HEK293 (cell line): ENCODE measurements around the gene CD3G.

Experiments used
- CTCF ChIA-PET: fragments of 350-600 bp; formaldehyde crosslinking; extraction: SDS; loops from one replicate; lab custom pipeline; 2021; ENCODE audit warnings: antibody characterized with exemption; lab: Yijun Ruan, JAX
- POLR2A ChIA-PET: fragments of 300-600 bp; formaldehyde crosslinking; extraction: SDS; loops from one replicate; lab custom pipeline; 2020; ENCODE audit warnings: antibody characterized with exemption, inconsistent platforms; lab: Yijun Ruan, JAX
- H3K27ac ChIP-seq: fragments of 200-500 bp; sonication (Bioruptor generic); 2 replicates; pipeline ENCODE4 v1.5.1; 2014; ENCODE audit warnings: low read depth, low read length, control low read depth, inconsistent platforms; ENCODE audit errors: extremely low read depth
- H3K36me3 ChIP-seq, 2 experiments: fragments of 200-500 bp in 1 of 2; sonication (Bioruptor generic) in 1 of 2; 1 replicate in 1 of 2; 2 replicates in 1 of 2; pipeline ENCODE4 v1.5.1; 2014 to 2017; ENCODE audit warnings: inconsistent platforms in 2 of 2, low read length in 2 of 2; ENCODE audit not compliant: control insufficient read depth in 2 of 2, insufficient read depth in 1 of 2
- H3K4me1 ChIP-seq: fragments of 200-500 bp; sonication (Bioruptor generic); 2 replicates; pipeline ENCODE4 v1.5.1; 2014; ENCODE audit warnings: mild to moderate bottlenecking, low read length, inconsistent platforms; ENCODE audit not compliant: control insufficient read depth, insufficient read depth
- H3K4me3 ChIP-seq: 2 replicates; pipeline ENCODE4 v1.5.1; 2011; ENCODE audit warnings: low read depth, mild to moderate bottlenecking, control low read depth, low read length, moderate library complexity
- H3K9me3 ChIP-seq: fragments of 200-500 bp; sonication (Bioruptor generic); 2 replicates; pipeline ENCODE4 v1.5.1; 2014; ENCODE audit warnings: low read depth, low read length, inconsistent platforms; ENCODE audit not compliant: control insufficient read depth, insufficient read depth
- GLI4 ChIP-seq: fragments of 450-650 bp; formaldehyde crosslinking; IDR thresholded peaks from 2 replicates; pipeline ENCODE4 v1.5.1; 2016; ENCODE audit warnings: missing biosample characterization, missing genetic modification characterization
- KLF7 ChIP-seq: fragments of 450-650 bp; formaldehyde crosslinking; IDR thresholded peaks from 2 replicates; pipeline ENCODE4 v1.5.1; 2016; ENCODE audit warnings: missing biosample characterization, missing genetic modification characterization, borderline replicate concordance
- OVOL3 ChIP-seq: fragments of 450-650 bp; formaldehyde crosslinking; IDR thresholded peaks from 2 replicates; pipeline ENCODE4 v1.5.1; 2016; ENCODE audit warnings: missing biosample characterization, missing genetic modification characterization
- RBAK ChIP-seq: fragments of 450-650 bp; formaldehyde crosslinking; IDR thresholded peaks from 2 replicates; pipeline ENCODE4 v1.5.1; 2016; ENCODE audit warnings: missing biosample characterization, missing genetic modification characterization
- SP2 ChIP-seq: fragments of 450-650 bp; formaldehyde crosslinking; IDR thresholded peaks from 2 replicates; pipeline ENCODE4 v1.5.1; 2016; ENCODE audit warnings: missing biosample characterization, missing genetic modification characterization
- YY1 ChIP-seq: fragments of 450-650 bp; formaldehyde crosslinking; IDR thresholded peaks from 2 replicates; pipeline ENCODE4 v1.5.1; 2018; ENCODE audit warnings: missing biosample characterization, missing genetic modification characterization
- ZBTB1 ChIP-seq: fragments of 450-650 bp; formaldehyde crosslinking; IDR thresholded peaks from 2 replicates; pipeline ENCODE4 v1.5.1; 2016; ENCODE audit warnings: missing biosample characterization, missing genetic modification characterization
- ZBTB21 ChIP-seq: fragments of 450-650 bp; formaldehyde crosslinking; IDR thresholded peaks from 2 replicates; pipeline ENCODE4 v1.5.1; 2017; ENCODE audit warnings: missing biosample characterization, missing genetic modification characterization
- ZBTB8A ChIP-seq: fragments of 450-650 bp; formaldehyde crosslinking; IDR thresholded peaks from 2 replicates; pipeline ENCODE4 v1.5.1; 2016; ENCODE audit warnings: missing biosample characterization, missing genetic modification characterization
- ZFHX2 ChIP-seq: fragments of 450-650 bp; formaldehyde crosslinking; conservative IDR thresholded peaks from 2 replicates; pipeline ENCODE4 v1.5.1; 2016; ENCODE audit warnings: missing biosample characterization, missing genetic modification characterization
- ZIC2 ChIP-seq: fragments of 450-650 bp; formaldehyde crosslinking; IDR thresholded peaks from 2 replicates; pipeline ENCODE4 v1.5.1; 2016; ENCODE audit warnings: missing biosample characterization, missing genetic modification characterization
- ZNF155 ChIP-seq: fragments of 450-650 bp; formaldehyde crosslinking; IDR thresholded peaks from 2 replicates; pipeline ENCODE4 v1.5.1; 2016; ENCODE audit warnings: missing biosample characterization, missing genetic modification characterization
- ZNF16 ChIP-seq: fragments of 450-650 bp; formaldehyde crosslinking; IDR thresholded peaks from 2 replicates; pipeline ENCODE4 v1.5.1; 2016; ENCODE audit warnings: low read depth, missing biosample characterization, missing genetic modification characterization
- ZNF239 ChIP-seq: fragments of 450-650 bp; formaldehyde crosslinking; IDR thresholded peaks from 2 replicates; pipeline ENCODE4 v1.5.1; 2016; ENCODE audit warnings: missing biosample characterization, missing genetic modification characterization
- ZNF311 ChIP-seq: fragments of 450-650 bp; formaldehyde crosslinking; IDR thresholded peaks from 2 replicates; pipeline ENCODE4 v1.5.1; 2017; ENCODE audit warnings: missing biosample characterization, missing genetic modification characterization, borderline replicate concordance
- ZNF423 ChIP-seq: fragments of 450-650 bp; formaldehyde crosslinking; IDR thresholded peaks from 2 replicates; pipeline ENCODE4 v1.5.1; 2016; ENCODE audit warnings: missing biosample characterization, missing genetic modification characterization
- ZNF501 ChIP-seq: fragments of 450-650 bp; formaldehyde crosslinking; IDR thresholded peaks from 2 replicates; pipeline ENCODE4 v1.5.1; 2016; ENCODE audit warnings: missing biosample characterization, missing genetic modification characterization
- ZNF571 ChIP-seq: fragments of 450-650 bp; formaldehyde crosslinking; IDR thresholded peaks from 2 replicates; pipeline ENCODE4 v1.5.0; 2017; ENCODE audit warnings: missing biosample characterization, missing genetic modification characterization
- ZNF596 ChIP-seq: fragments of 450-650 bp; IDR thresholded peaks from 2 replicates; pipeline ENCODE4 v1.5.0; 2018; ENCODE audit warnings: missing biosample characterization, mild to moderate bottlenecking, missing genetic modification characterization, moderate library complexity
- ZNF76 ChIP-seq: fragments of 450-650 bp; formaldehyde crosslinking; IDR thresholded peaks from 2 replicates; pipeline ENCODE4; 2016; ENCODE audit warnings: low read depth, missing biosample characterization, missing genetic modification characterization, borderline replicate concordance
- ZNF792 ChIP-seq: fragments of 450-650 bp; formaldehyde crosslinking; IDR thresholded peaks from 2 replicates; pipeline ENCODE4 v1.5.1; 2016; ENCODE audit warnings: missing biosample characterization, missing genetic modification characterization
- ZXDB ChIP-seq: fragments of 450-650 bp; formaldehyde crosslinking; IDR thresholded peaks from 2 replicates; pipeline ENCODE4 v1.5.1; 2016; ENCODE audit warnings: missing biosample characterization, missing genetic modification characterization
- TF ChIP-seq, protein P1 (sequence below): fragments of 450-650 bp; formaldehyde crosslinking; IDR thresholded peaks from 2 replicates; pipeline ENCODE4 v1.5.1; 2016; ENCODE audit warnings: missing biosample characterization, missing genetic modification characterization, low read depth
- TF ChIP-seq, protein P2 (sequence below): fragments of 450-650 bp; formaldehyde crosslinking; IDR thresholded peaks from 2 replicates; pipeline ENCODE4 v1.5.1; 2016; ENCODE audit warnings: missing biosample characterization, missing genetic modification characterization
- TF ChIP-seq, protein P3 (sequence below): fragments of 450-650 bp; formaldehyde crosslinking; IDR thresholded peaks from 2 replicates; pipeline ENCODE4 v1.5.1; 2016; ENCODE audit warnings: missing biosample characterization, missing genetic modification characterization, borderline replicate concordance
- TF ChIP-seq, protein P4 (sequence below): fragments of 450-650 bp; formaldehyde crosslinking; IDR thresholded peaks from 2 replicates; pipeline ENCODE4 v1.5.1; 2016; ENCODE audit warnings: missing biosample characterization, missing genetic modification characterization

CD3G gene

DNA sequence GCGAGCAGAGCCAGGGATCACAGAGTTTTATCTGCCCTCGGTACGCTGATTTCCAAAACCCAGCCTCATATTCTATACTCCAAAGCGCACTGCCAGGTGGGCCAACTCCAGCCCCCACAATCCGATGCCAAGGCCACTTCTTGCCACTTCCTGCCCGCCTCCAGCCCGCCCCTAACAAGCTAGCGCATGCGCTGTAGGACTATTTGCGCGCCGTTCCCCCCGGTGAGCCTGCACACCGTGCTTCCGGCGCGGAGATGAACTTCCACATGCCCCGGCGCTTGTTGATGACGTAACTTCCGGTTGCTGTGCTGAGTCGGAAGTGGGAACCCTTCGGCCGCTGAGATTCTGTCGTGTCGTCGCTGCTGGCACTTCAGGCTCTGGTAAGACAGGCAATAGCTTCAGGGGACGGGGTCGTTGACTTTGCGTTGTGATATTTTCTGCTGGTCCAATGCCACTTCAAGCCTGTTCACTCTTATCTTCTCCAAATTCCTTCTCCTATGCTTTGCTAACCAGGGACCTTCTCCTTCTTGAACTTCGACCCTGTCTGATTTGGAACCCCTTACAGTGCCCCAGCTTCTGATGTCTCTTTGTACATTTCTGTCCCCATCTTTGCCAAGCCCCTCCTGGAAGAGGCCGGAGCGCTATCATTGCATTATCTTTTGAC, 15.3 kb downstream of the CD3G start, which contains the start of gene UBE4A:
Gene UBE4A, plus strand, starts transcription at position 306 of the 664 bp plus-strand sequence. CDS start 5,481 bp downstream, outside the sequence.
- H3K9me3 ChIP-seq, result no peaks in the 10 kb centered on the region
- ChIA-PET CTCF (interaction anchor here (0.6 to 1.5 kb wide), 3 partner anchors 79 to 277 kb away, joined by 3 to 4 read pairs (median 4); no protein-coding TSS in a partner anchor), POLR2A (interaction anchor here (0.6 to 1.5 kb wide), 6 partner anchors 65 to 276 kb away, joined by 3 to 4 read pairs (median 3); partner anchors contain the start of genes KMT2A, MPZL2 and MPZL3)
- H3K27ac ChIP-seq, result no peak within 1 kb of the TSS
- H3K4me1 ChIP-seq, result 0 out of 2 replicates have a peak, but pooled peaks cover 2% of the 10 kb centered on the region
- H3K4me3 ChIP-seq, result peak within 1 kb of the TSS; percentile 53
- peaks cover 0 to 10% of the 10 kb centered on the region in 2 experiments for H3K36me3 ChIP-seq
- TF ChIP-seq ZNF239 (tag by site-specific recombination) (no peak), ZBTB21 (tag by site-specific recombination) (peak; percentile 88), GLI4 (no peak), ZBTB8A (tag by site-specific recombination) (no peak), ZIC2 (tag by site-specific recombination) (no peak), ZNF501 (tag by site-specific recombination) (0 out of 2 replicates have a peak, but pooled peaks have one; percentile 21), ZXDB (peak; percentile 77; the same call in 1 of the 2 replicates), ZNF596 (tag by site-specific recombination) (no peak), SP2 (tag by site-specific recombination) (peak; percentile 90), OVOL3 (tag by site-specific recombination) (no peak), ZNF311 (no peak), KLF7 (tag by site-specific recombination) (no peak), YY1 (tag by site-specific recombination) (no peak), ZBTB1 (tag by site-specific recombination) (no peak), ZNF792 (tag by site-specific recombination) (no peak), ZNF571 (tag by site-specific recombination) (no peak), ZNF423 (tag by site-specific recombination) (no peak), RBAK (tag by site-specific recombination) (no peak), ZFHX2 (tag by site-specific recombination) (peak; percentile 55), ZNF76 (tag by site-specific recombination) (peak; percentile 50; the same call in 1 of the 2 replicates), ZNF155 (no peak), ZNF16 (tag by site-specific recombination) (no peak)
- TF ChIP-seq, protein P1, sequence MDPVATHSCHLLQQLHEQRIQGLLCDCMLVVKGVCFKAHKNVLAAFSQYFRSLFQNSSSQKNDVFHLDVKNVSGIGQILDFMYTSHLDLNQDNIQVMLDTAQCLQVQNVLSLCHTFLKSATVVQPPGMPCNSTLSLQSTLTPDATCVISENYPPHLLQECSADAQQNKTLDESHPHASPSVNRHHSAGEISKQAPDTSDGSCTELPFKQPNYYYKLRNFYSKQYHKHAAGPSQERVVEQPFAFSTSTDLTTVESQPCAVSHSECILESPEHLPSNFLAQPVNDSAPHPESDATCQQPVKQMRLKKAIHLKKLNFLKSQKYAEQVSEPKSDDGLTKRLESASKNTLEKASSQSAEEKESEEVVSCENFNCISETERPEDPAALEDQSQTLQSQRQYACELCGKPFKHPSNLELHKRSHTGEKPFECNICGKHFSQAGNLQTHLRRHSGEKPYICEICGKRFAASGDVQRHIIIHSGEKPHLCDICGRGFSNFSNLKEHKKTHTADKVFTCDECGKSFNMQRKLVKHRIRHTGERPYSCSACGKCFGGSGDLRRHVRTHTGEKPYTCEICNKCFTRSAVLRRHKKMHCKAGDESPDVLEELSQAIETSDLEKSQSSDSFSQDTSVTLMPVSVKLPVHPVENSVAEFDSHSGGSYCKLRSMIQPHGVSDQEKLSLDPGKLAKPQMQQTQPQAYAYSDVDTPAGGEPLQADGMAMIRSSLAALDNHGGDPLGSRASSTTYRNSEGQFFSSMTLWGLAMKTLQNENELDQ, result no peak
- TF ChIP-seq, protein P2, sequence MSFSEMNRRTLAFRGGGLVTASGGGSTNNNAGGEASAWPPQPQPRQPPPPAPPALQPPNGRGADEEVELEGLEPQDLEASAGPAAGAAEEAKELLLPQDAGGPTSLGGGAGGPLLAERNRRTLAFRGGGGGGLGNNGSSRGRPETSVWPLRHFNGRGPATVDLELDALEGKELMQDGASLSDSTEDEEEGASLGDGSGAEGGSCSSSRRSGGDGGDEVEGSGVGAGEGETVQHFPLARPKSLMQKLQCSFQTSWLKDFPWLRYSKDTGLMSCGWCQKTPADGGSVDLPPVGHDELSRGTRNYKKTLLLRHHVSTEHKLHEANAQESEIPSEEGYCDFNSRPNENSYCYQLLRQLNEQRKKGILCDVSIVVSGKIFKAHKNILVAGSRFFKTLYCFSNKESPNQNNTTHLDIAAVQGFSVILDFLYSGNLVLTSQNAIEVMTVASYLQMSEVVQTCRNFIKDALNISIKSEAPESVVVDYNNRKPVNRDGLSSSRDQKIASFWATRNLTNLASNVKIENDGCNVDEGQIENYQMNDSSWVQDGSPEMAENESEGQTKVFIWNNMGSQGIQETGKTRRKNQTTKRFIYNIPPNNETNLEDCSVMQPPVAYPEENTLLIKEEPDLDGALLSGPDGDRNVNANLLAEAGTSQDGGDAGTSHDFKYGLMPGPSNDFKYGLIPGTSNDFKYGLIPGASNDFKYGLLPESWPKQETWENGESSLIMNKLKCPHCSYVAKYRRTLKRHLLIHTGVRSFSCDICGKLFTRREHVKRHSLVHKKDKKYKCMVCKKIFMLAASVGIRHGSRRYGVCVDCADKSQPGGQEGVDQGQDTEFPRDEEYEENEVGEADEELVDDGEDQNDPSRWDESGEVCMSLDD (tag by site-specific recombination), result no peak
- TF ChIP-seq, protein P3, sequence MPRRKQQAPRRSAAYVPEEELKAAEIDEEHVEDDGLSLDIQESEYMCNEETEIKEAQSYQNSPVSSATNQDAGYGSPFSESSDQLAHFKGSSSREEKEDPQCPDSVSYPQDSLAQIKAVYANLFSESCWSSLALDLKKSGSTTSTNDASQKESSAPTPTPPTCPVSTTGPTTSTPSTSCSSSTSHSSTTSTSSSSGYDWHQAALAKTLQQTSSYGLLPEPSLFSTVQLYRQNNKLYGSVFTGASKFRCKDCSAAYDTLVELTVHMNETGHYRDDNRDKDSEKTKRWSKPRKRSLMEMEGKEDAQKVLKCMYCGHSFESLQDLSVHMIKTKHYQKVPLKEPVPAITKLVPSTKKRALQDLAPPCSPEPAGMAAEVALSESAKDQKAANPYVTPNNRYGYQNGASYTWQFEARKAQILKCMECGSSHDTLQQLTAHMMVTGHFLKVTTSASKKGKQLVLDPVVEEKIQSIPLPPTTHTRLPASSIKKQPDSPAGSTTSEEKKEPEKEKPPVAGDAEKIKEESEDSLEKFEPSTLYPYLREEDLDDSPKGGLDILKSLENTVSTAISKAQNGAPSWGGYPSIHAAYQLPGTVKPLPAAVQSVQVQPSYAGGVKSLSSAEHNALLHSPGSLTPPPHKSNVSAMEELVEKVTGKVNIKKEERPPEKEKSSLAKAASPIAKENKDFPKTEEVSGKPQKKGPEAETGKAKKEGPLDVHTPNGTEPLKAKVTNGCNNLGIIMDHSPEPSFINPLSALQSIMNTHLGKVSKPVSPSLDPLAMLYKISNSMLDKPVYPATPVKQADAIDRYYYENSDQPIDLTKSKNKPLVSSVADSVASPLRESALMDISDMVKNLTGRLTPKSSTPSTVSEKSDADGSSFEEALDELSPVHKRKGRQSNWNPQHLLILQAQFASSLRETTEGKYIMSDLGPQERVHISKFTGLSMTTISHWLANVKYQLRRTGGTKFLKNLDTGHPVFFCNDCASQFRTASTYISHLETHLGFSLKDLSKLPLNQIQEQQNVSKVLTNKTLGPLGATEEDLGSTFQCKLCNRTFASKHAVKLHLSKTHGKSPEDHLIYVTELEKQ (tag by site-specific recombination), result no peak
- TF ChIP-seq, protein P4, sequence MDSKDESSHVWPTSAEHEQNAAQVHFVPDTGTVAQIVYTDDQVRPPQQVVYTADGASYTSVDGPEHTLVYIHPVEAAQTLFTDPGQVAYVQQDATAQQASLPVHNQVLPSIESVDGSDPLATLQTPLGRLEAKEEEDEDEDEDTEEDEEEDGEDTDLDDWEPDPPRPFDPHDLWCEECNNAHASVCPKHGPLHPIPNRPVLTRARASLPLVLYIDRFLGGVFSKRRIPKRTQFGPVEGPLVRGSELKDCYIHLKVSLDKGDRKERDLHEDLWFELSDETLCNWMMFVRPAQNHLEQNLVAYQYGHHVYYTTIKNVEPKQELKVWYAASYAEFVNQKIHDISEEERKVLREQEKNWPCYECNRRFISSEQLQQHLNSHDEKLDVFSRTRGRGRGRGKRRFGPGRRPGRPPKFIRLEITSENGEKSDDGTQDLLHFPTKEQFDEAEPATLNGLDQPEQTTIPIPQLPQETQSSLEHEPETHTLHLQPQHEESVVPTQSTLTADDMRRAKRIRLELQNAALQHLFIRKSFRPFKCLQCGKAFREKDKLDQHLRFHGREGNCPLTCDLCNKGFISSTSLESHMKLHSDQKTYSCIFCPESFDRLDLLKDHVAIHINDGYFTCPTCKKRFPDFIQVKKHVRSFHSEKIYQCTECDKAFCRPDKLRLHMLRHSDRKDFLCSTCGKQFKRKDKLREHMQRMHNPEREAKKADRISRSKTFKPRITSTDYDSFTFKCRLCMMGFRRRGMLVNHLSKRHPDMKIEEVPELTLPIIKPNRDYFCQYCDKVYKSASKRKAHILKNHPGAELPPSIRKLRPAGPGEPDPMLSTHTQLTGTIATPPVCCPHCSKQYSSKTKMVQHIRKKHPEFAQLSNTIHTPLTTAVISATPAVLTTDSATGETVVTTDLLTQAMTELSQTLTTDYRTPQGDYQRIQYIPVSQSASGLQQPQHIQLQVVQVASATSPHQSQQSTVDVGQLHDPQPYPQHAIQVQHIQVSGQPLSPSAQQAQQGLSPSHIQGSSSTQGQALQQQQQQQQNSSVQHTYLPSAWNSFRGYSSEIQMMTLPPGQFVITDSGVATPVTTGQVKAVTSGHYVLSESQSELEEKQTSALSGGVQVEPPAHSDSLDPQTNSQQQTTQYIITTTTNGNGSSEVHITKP (tag by site-specific recombination), result 0 out of 2 replicates have a peak, but pooled peaks have one; percentile 15
